Measurements from ENCODE around the gene GCN1. TPM values are rescaled to one million over a fixed set of nuclear protein-coding genes. Genes with fewer than 3 reads are reported as not detected.
"Not testable (repeated sequence)": the region's sequence is repeated elsewhere in the genome, so short reads cannot be mapped to it uniquely, and the experiment has no call there.

GCN1 gene
- total and polyA plus RNA-seq, 2 donors (not counting 3 experiments of a cell fraction or from before 2014, with no cell fraction given), result 30.1 to 101 TPM

- Histone ChIP-seq H3K4me1 (ENCODE audit: control insufficient read depth, extremely low read depth, insufficient read depth, low read length) (peaks cover 51% of the 10 kb centered on the region), H3K36me3 (ENCODE audit: control insufficient read depth in 2 of 2, extremely low read depth in 1 of 2, insufficient read depth in 2 of 2, low read length in 2 of 2) (peaks cover 16 to 22% of the 10 kb centered on the region in 2 experiments), H3K79me2 (ENCODE audit: control insufficient read depth, insufficient read depth, low read length) (peaks cover 64% of the 10 kb centered on the region), H3K4me2 (ENCODE audit: insufficient read depth, low read length) (peak overlapping the region; percentile 58)
- H4K20me1 ChIP-seq (replicated peaks; ENCODE audit: control insufficient read depth, extremely low read depth, insufficient read depth, low read length); H3K4me3 ChIP-seq (replicated peaks in 1 of 3; ENCODE audit: insufficient read depth in 1 of 3, low read depth in 1 of 3, low read length in 3 of 3); H3K9ac ChIP-seq (replicated peaks; ENCODE audit: extremely low read depth, insufficient read depth, low read length); H3K27me3 ChIP-seq (ENCODE audit: control insufficient read depth in 2 of 2, insufficient read depth in 2 of 2, low read length in 2 of 2); FAIRE-seq; BruUV-seq (replicated peaks); H3K9me1 ChIP-seq (replicated peaks; ENCODE audit: control insufficient read depth, extremely low read depth, insufficient read depth, low read length); dilution Hi-C loops (cut with MboI; ENCODE audit: extremely low pct_ligation_motif_present, low sequenced_read_pairs); H3K9me3 ChIP-seq (replicated peaks; ENCODE audit: control insufficient read depth, insufficient read depth, low read length); DNase-seq (ENCODE audit: low read depth, low spot score); H3K27ac ChIP-seq (ENCODE audit: insufficient read depth, low read depth, low read length); intact Hi-C loops (cut with micrococcal nuclease); H2AFZ ChIP-seq (ENCODE audit: low read depth, low read length): not testable (repeated sequence)
- ChIA-PET POLR2A (interaction anchor here (1.1 to 4.3 kb wide), 2 partner anchors 7 to 95 kb away, joined by 5 to 18 read pairs; partner anchors contain the start of gene RNU4-2), CTCF (interaction anchor here (1.5 to 1.7 kb wide), 2 partner anchors 31 to 69 kb away, joined by 4 to 6 read pairs; partner anchors contain the start of gene PXN)
Observed at GRCh38 chr12:120196817-120197541, 2.5 kb upstream of the GCN1 start.

GRCh38 chr12:120196363-120196762, 1.8 kb upstream of the GCN1 start:
- intact Hi-C loops (cut with micrococcal nuclease) (no loop called here), dilution Hi-C loops (cut with MboI; ENCODE audit: extremely low pct_ligation_motif_present, low sequenced_read_pairs) (no loop called here)
- Histone ChIP-seq H3K9me1 (replicated peaks; ENCODE audit: control insufficient read depth, extremely low read depth, insufficient read depth, low read length) (no peaks in the 10 kb centered on the region), H3K4me2 (ENCODE audit: insufficient read depth, low read length) (peak overlapping the region; percentile 80), H3K36me3 (ENCODE audit: control insufficient read depth in 2 of 2, extremely low read depth in 1 of 2, insufficient read depth in 2 of 2, low read length in 2 of 2) (peaks cover 16 to 22% of the 10 kb centered on the region in 2 experiments), H3K9me3 (replicated peaks; ENCODE audit: control insufficient read depth, insufficient read depth, low read length) (no peaks in the 10 kb centered on the region), H2AFZ (ENCODE audit: low read depth, low read length) (no peak overlapping the region), H4K20me1 (replicated peaks; ENCODE audit: control insufficient read depth, extremely low read depth, insufficient read depth, low read length) (peaks cover 6% of the 10 kb centered on the region), H3K4me3 (replicated peaks in 1 of 3; ENCODE audit: insufficient read depth in 1 of 3, low read depth in 1 of 3, low read length in 3 of 3) (no peak overlapping the region), H3K4me1 (ENCODE audit: control insufficient read depth, extremely low read depth, insufficient read depth, low read length) (peaks cover 48% of the 10 kb centered on the region), H3K9ac (replicated peaks; ENCODE audit: extremely low read depth, insufficient read depth, low read length) (no peak overlapping the region), H3K27ac (ENCODE audit: insufficient read depth, low read depth, low read length) (no peak overlapping the region), H3K79me2 (ENCODE audit: control insufficient read depth, insufficient read depth, low read length) (peaks cover 70% of the 10 kb centered on the region), H3K27me3 (ENCODE audit: control insufficient read depth in 2 of 2, insufficient read depth in 2 of 2, low read length in 2 of 2) (no peaks in the 10 kb centered on the region)
- BruUV-seq (replicated peaks), result no TSS peak
- no peak for FAIRE-seq
- ChIA-PET POLR2A (interaction anchor here (4.3 kb wide), 1 partner anchor 95 kb away, joined by 18 read pairs; the partner anchor contains the start of gene RNU4-2), CTCF (interaction anchor here (1.5 to 1.7 kb wide), 2 partner anchors 32 to 69 kb away, joined by 4 to 6 read pairs; partner anchors contain the start of gene PXN)
- no peak for TF ChIP-seq CTCF (IDR thresholded peaks at IDR 0.05; ENCODE audit: extremely low read depth in 1 of 2, insufficient read depth in 1 of 2, low read depth in 1 of 2, low read length in 2 of 2)
- no peak for TF ChIP-seq JUN (IDR thresholded peaks at IDR 0.05; ENCODE audit: borderline replicate concordance, insufficient read depth, insufficient read length, low read depth)
- no peak for TF ChIP-seq EZH2 (IDR thresholded peaks at IDR 0.05; ENCODE audit: borderline replicate concordance, low read depth, low read length, severe bottlenecking)
- TF ChIP-seq FOS (IDR thresholded peaks at IDR 0.05; ENCODE audit: borderline replicate concordance, insufficient read depth, low read length), result no peak
- TF ChIP-seq POLR2A (IDR thresholded peaks at IDR 0.05; ENCODE audit: low read depth, low read length), result no peak
- no peak for TF ChIP-seq MYC (IDR thresholded peaks at IDR 0.05; ENCODE audit: low read depth, low read length)
- no peak for TF ChIP-seq GATA2 (IDR thresholded peaks at IDR 0.05; ENCODE audit: insufficient read depth, insufficient read length, low read depth, low read length)
- no peak for TF ChIP-seq MAX (IDR thresholded peaks at IDR 0.05; ENCODE audit: insufficient read depth, insufficient read length)
- no peak for TF ChIP-seq POLR2AphosphoS5 (IDR thresholded peaks at IDR 0.05; ENCODE audit: insufficient read depth, low read depth, low read length)
- DNase-seq (ENCODE audit: low read depth, low spot score), result no peak

Data from endothelial cell of umbilical vein (primary cell).